Measurements from ENCODE around the gene AMER2.

Gene AMER2

GRCh38 chr13:25171170-25171516, 945 bp downstream of the AMER2 start:
- Histone ChIP-seq H3K27ac (ENCODE audit: low read length) (no peak overlapping the region), H3K9ac (ENCODE audit: low read length) (no peak overlapping the region), H3K4me2 (ENCODE audit: low read length) (no peak overlapping the region), H2AFZ (ENCODE audit: low read depth, low read length) (no peak overlapping the region), H3K36me3 (replicated peaks; ENCODE audit: low read depth, low read length) (peaks cover 5% of the 10 kb centered on the region), H3K79me2 (ENCODE audit: low read length) (no peaks in the 10 kb centered on the region), H3K4me1 (ENCODE audit: low read length) (peaks cover 23% of the 10 kb centered on the region), H3K4me3 (ENCODE audit: low read length) (no peak overlapping the region), H3K9me3 (ENCODE audit: insufficient read depth, low read length) (no peaks in the 10 kb centered on the region), H3K27me3 (ENCODE audit: low read depth, low read length) (no peaks in the 10 kb centered on the region), H4K20me1 (ENCODE audit: insufficient read depth, low read length) (no peaks in the 10 kb centered on the region)
- TF ChIP-seq CTCF (IDR thresholded peaks at IDR 0.05; ENCODE audit: low read depth, low read length) (no peak), EZH2phosphoT487 (IDR thresholded peaks at IDR 0.05; ENCODE audit: low read depth) (no peak)

- no peaks in the 10 kb centered on the region for H3K79me2 ChIP-seq (ENCODE audit: low read length)
- H3K27ac ChIP-seq (ENCODE audit: low read length), result no peak overlapping the region
- H3K4me2 ChIP-seq (ENCODE audit: low read length), result no peak overlapping the region
- no peak overlapping the region for H3K4me3 ChIP-seq (ENCODE audit: low read length)
- no peaks in the 10 kb centered on the region for H4K20me1 ChIP-seq (ENCODE audit: insufficient read depth, low read length)
- H3K36me3 ChIP-seq (replicated peaks; ENCODE audit: low read depth, low read length), result peaks cover 8% of the 10 kb centered on the region
- H3K27me3 ChIP-seq (ENCODE audit: low read depth, low read length), result no peaks in the 10 kb centered on the region
- no peak for TF ChIP-seq EZH2phosphoT487 (IDR thresholded peaks at IDR 0.05; ENCODE audit: low read depth)
- TF ChIP-seq CTCF (IDR thresholded peaks at IDR 0.05; ENCODE audit: low read depth, low read length), result no peak
- peaks cover 25% of the 10 kb centered on the region for H3K4me1 ChIP-seq (ENCODE audit: low read length)
- no peaks in the 10 kb centered on the region for H3K9me3 ChIP-seq (ENCODE audit: insufficient read depth, low read length)
- no peak overlapping the region for H2AFZ ChIP-seq (ENCODE audit: low read depth, low read length)
- no peak overlapping the region for H3K9ac ChIP-seq (ENCODE audit: low read length)
Measured at GRCh38 chr13:25170554-25171111, 1.5 kb downstream of the AMER2 start.

- Histone ChIP-seq H2AFZ (ENCODE audit: low read depth, low read length) (no peak overlapping the region), H3K4me3 (ENCODE audit: low read length) (no peak overlapping the region), H3K9ac (ENCODE audit: low read length) (no peak overlapping the region), H3K4me2 (ENCODE audit: low read length) (no peak overlapping the region), H3K36me3 (replicated peaks; ENCODE audit: low read depth, low read length) (peaks cover 11% of the 10 kb centered on the region), H4K20me1 (ENCODE audit: insufficient read depth, low read length) (no peaks in the 10 kb centered on the region), H3K4me1 (ENCODE audit: low read length) (peaks cover 30% of the 10 kb centered on the region), H3K27ac (ENCODE audit: low read length) (no peak overlapping the region), H3K79me2 (ENCODE audit: low read length) (no peaks in the 10 kb centered on the region), H3K27me3 (ENCODE audit: low read depth, low read length) (no peaks in the 10 kb centered on the region), H3K9me3 (ENCODE audit: insufficient read depth, low read length) (no peaks in the 10 kb centered on the region)
- TF ChIP-seq CTCF (IDR thresholded peaks at IDR 0.05; ENCODE audit: low read depth, low read length) (no peak), EZH2phosphoT487 (IDR thresholded peaks at IDR 0.05; ENCODE audit: low read depth) (no peak)
Measured at GRCh38 chr13:25169951-25170553, 2.0 kb downstream of the AMER2 start.

GRCh38 chr13:25169356-25169755, 2.7 kb downstream of the AMER2 start:
- H2AFZ ChIP-seq (ENCODE audit: low read depth, low read length), result no peak overlapping the region
- no peak overlapping the region for H3K4me2 ChIP-seq (ENCODE audit: low read length)
- H3K9me3 ChIP-seq (ENCODE audit: insufficient read depth, low read length), result no peaks in the 10 kb centered on the region
- TF ChIP-seq EZH2phosphoT487 (IDR thresholded peaks at IDR 0.05; ENCODE audit: low read depth) (no peak), CTCF (IDR thresholded peaks at IDR 0.05; ENCODE audit: low read depth, low read length) (no peak)
- peaks cover 31% of the 10 kb centered on the region for H3K4me1 ChIP-seq (ENCODE audit: low read length)
- H4K20me1 ChIP-seq (ENCODE audit: insufficient read depth, low read length), result no peaks in the 10 kb centered on the region
- no peak overlapping the region for H3K4me3 ChIP-seq (ENCODE audit: low read length)
- no peaks in the 10 kb centered on the region for H3K79me2 ChIP-seq (ENCODE audit: low read length)
- H3K36me3 ChIP-seq (replicated peaks; ENCODE audit: low read depth, low read length), result peaks cover 11% of the 10 kb centered on the region
- no peak overlapping the region for H3K9ac ChIP-seq (ENCODE audit: low read length)
- H3K27ac ChIP-seq (ENCODE audit: low read length), result no peak overlapping the region
- no peaks in the 10 kb centered on the region for H3K27me3 ChIP-seq (ENCODE audit: low read depth, low read length)
